ENCODE data around the gene ZNF552. TPM values are rescaled to one million over a fixed set of nuclear protein-coding genes. Genes with fewer than 3 reads are reported as not detected.
"Not testable (repeated sequence)": the region's sequence is repeated elsewhere in the genome, so short reads cannot be mapped to it uniquely, and the experiment has no call there.

The ZNF552 gene
- total and polyA plus RNA-seq, 11 donors, result 1.7 to 5.2 (median 3.4) TPM

DNA sequence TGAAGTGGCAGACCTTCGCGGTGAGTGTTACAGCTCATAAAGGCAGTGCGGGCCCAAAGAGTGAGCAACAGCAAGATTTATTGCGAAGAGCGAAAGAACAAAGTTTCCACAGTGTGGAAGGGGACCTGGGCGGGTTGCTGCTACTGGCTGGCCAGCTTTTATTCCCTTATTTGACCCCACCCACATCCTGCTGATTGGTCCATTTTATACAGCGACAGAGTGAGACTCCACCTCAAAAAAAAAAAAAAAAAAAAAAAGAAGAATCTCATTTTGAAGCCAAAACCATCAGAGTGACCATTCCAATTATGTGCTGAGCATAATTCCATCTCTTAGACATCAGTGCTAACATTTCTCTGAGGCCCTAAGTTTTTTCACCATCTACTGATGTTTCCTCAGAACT is 1.9 kb upstream of the ZNF552 start:
- H3K4me3 ChIP-seq, result no peak overlapping the region
- peaks cover 0 to 12% (median 6%) of the 10 kb centered on the region in 9 donors for H3K36me3 ChIP-seq
- intact Hi-C loops (cut with DNase I), result no loop called here
- ATAC-seq, result no peak
- no peaks in the 10 kb centered on the region for H3K9me3 ChIP-seq
- peaks cover 0 to 41% (median 22%) of the 10 kb centered on the region in 12 donors for H3K4me1 ChIP-seq
- TF ChIP-seq POLR2A (IDR thresholded peaks at IDR 0.05), result no peak
- TF ChIP-seq, protein P1, sequence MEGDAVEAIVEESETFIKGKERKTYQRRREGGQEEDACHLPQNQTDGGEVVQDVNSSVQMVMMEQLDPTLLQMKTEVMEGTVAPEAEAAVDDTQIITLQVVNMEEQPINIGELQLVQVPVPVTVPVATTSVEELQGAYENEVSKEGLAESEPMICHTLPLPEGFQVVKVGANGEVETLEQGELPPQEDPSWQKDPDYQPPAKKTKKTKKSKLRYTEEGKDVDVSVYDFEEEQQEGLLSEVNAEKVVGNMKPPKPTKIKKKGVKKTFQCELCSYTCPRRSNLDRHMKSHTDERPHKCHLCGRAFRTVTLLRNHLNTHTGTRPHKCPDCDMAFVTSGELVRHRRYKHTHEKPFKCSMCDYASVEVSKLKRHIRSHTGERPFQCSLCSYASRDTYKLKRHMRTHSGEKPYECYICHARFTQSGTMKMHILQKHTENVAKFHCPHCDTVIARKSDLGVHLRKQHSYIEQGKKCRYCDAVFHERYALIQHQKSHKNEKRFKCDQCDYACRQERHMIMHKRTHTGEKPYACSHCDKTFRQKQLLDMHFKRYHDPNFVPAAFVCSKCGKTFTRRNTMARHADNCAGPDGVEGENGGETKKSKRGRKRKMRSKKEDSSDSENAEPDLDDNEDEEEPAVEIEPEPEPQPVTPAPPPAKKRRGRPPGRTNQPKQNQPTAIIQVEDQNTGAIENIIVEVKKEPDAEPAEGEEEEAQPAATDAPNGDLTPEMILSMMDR (IDR thresholded peaks at IDR 0.05), result no peak
- no peak overlapping the region for H3K27ac ChIP-seq
- no peak for DNase-seq
- 80 to 92% (median 88%) methylated on average over 7 of the region's 7 CpGs for WGBS, 4 donors
- H3K27me3 ChIP-seq, result no peaks in the 10 kb centered on the region

DNA sequence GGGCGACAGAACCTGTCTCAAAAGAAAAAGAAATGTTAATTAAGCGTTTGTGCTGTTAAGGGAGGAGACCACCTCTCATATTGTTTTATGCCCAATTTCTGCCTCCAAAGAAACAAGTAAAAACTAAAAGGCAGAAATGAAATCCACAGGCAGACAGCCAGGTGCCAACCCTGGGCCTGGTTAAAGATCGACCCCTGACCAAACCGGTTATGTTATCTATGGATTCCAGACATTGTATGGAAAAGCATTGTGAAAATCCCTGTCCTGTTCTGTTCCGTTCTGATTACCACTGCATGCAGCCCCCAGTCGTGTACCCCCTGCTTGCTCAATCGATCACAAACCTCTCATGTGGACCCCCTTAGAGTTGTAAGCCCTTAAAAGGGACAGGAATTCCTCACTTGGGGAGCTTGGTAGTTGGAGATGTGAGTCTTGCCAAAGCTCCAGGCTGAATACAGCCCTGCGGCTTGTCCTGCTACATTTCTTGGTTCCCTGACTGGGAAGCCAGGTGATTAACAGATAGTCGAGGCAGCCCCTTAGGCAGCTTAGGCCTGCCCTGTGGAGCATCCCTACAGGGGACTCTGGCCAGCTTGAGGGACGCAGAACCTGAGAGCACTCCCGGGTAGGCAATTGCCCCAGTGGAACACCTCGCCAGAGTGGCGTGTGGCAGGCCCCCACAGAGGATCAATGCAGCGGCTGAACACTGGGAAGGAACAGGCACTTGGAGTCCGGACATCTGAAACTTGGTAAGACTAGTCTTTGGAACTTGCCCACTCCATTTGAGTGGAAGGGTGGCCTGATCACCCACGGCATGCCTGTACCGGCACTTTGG is 748 bp upstream of the ZNF552 start:
- ATAC-seq, result no peak
- peak overlapping the region in 10 of 12 donors; percentile 73 to 92 (median 80) for H3K27ac ChIP-seq
- 89 to 94% (median 90%) methylated on average over 16 to 17 of the region's 17 CpGs for WGBS, 4 donors
- no peak for TF ChIP-seq POLR2A (IDR thresholded peaks at IDR 0.05)
- TF ChIP-seq, protein P1 (IDR thresholded peaks at IDR 0.05), result no peak
- no peak for DNase-seq
- H3K36me3 ChIP-seq, result peaks cover 0 to 19% (median 9%) of the 10 kb centered on the region in 9 donors
- H3K27me3 ChIP-seq, result no peaks in the 10 kb centered on the region
- peak overlapping the region in 11 of 12 donors; percentile 63 to 93 (median 83) for H3K4me3 ChIP-seq
- H3K4me1 ChIP-seq, result peaks cover 0 to 35% (median 16%) of the 10 kb centered on the region in 12 donors
- intact Hi-C loops (cut with DNase I), result no loop called here
- H3K9me3 ChIP-seq, result no peaks in the 10 kb centered on the region

DNA sequence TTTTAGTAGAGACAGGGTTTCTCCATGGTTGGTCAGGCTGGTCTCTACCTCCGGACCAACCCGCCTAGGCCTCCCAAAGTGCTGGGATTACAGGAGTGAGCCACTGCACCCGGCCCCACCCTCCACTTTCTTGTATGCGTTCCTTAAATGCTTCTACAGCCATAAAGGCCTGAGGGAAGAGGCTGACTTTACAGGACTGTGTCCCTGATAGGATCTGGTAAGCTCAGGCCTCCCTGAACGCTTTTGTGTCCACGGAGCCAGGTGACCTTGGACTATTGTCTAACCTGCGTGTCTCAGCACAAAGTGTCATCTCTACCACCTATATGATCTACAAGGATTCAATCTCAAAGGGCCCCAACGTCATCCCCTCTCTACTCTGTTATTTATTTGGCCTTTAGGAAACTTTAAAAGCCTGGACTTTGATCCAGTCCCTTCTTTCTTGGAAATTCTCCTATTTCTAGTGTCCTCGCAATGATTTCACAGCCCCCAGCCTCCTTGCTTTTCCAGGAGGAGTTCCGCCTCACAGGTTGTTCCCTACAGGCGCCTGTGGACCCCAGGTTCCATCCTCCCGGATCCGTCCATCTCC is 701 bp downstream of the ZNF552 start:
- peak overlapping the region in 11 of 12 donors; percentile 72 to 92 (median 78) for H3K27ac ChIP-seq
- H3K36me3 ChIP-seq, result peaks cover 0 to 33% (median 23%) of the 10 kb centered on the region in 9 donors
- ATAC-seq (peak in 2 of 4 donors; percentile 17 to 21), DNase-seq (no peak)
- no peak for TF ChIP-seq POLR2A (IDR thresholded peaks at IDR 0.05)
- TF ChIP-seq, protein P1 (IDR thresholded peaks at IDR 0.05), result no peak
- intact Hi-C loops (cut with DNase I), result no loop called here
- WGBS, 4 donors, result 20 to 28% (median 22%) methylated on average over 13 of the region's 13 CpGs
- peak overlapping the region; percentile 52 to 93 (median 82) for H3K4me3 ChIP-seq
- no peaks in the 10 kb centered on the region for H3K27me3 ChIP-seq
- no peaks in the 10 kb centered on the region for H3K9me3 ChIP-seq
- H3K4me1 ChIP-seq, result peaks cover 0 to 31% (median 9%) of the 10 kb centered on the region in 12 donors

DNA sequence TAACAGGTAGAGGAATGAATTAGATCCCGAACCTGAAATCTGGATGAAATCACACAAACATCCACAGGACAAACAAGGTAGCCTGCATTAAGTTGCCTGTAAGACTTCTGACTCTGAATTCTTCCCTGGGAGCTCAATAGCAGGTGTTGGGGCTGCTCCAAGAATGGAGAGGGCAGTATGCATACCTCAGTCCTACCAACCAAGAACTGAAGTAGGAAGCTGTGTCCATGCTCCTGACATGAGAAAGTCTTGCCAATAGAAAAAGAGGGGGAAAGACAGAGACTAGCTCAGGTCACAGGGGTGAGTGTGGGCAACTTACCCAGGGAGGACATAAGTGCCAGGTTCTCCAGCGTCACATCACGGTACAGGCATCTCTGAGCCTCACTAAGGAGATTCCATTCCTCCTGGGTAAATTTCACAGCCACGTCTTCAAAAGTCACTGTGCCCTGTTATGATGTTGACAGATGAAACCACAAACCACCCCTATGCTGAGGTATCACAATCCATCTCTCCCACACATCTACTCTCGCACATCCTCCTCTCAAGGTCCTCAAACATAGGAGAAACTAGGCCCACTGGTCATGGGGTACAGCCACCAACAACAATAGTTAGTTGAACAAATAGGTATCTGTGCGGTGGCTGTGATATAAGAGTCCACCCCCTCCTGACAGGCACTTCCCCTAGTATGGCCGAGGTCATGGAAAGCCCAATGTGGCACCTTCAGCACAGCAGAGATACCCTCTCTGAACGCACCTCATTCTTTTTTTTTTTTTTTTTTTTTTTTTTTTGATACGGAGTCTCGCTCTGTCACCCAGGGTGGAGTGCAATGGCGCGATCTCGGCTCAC is 1.5 kb downstream of the ZNF552 start:
- intact Hi-C loops (cut with DNase I); H3K27me3 ChIP-seq; DNase-seq; ATAC-seq; H3K9me3 ChIP-seq: not testable (repeated sequence)
- Histone ChIP-seq H3K4me3 (peak overlapping the region in 8 of 12 donors; percentile 63 to 93 (median 80)), H3K27ac (peak overlapping the region in 3 of 12 donors; percentile 25 to 83 (median 78)), H3K36me3 (peaks cover 0 to 39% (median 28%) of the 10 kb centered on the region in 9 donors), H3K4me1 (peaks cover 0 to 28% (median 9%) of the 10 kb centered on the region in 12 donors)
- 83 to 94% (median 91%) methylated on average over 12 to 13 of the region's 13 CpGs for WGBS, 4 donors

Data from heart left ventricle (tissue), 16 donors.